IPS-18a (cell line): ENCODE results near the gene ANKS1A.
"Not testable (repeated sequence)": the region's sequence is repeated elsewhere in the genome, so short reads cannot be mapped to it uniquely, and the experiment has no call there.

Source experiments
- H3K27ac ChIP-seq: one replicate; pipeline ENCODE4 v1.5.1; 2013; ENCODE audit warnings: low read length
- H3K27me3 ChIP-seq: one replicate; pipeline ENCODE4 v1.6.1; 2013; ENCODE audit warnings: mild to moderate bottlenecking, low read length; ENCODE audit not compliant: control insufficient read depth, insufficient read depth
- H3K36me3 ChIP-seq: one replicate; pipeline ENCODE4 v1.6.1; 2013; ENCODE audit warnings: low read depth, low read length; ENCODE audit not compliant: control insufficient read depth
- H3K4me1 ChIP-seq: one replicate; pipeline ENCODE4 v1.6.1; 2013; ENCODE audit warnings: low read depth, low read length; ENCODE audit not compliant: control insufficient read depth
- H3K4me3 ChIP-seq: one replicate; pipeline ENCODE4 v1.5.1; 2013; ENCODE audit warnings: low read length
- H3K9ac ChIP-seq: one replicate; pipeline ENCODE4 v1.6.1; 2013; ENCODE audit warnings: mild to moderate bottlenecking, low read length, moderate library complexity
- H3K9me3 ChIP-seq: one replicate; pipeline ENCODE4 v1.6.1; 2013; ENCODE audit warnings: low read depth, low read length; ENCODE audit not compliant: control insufficient read depth

The ANKS1A gene, protein sequence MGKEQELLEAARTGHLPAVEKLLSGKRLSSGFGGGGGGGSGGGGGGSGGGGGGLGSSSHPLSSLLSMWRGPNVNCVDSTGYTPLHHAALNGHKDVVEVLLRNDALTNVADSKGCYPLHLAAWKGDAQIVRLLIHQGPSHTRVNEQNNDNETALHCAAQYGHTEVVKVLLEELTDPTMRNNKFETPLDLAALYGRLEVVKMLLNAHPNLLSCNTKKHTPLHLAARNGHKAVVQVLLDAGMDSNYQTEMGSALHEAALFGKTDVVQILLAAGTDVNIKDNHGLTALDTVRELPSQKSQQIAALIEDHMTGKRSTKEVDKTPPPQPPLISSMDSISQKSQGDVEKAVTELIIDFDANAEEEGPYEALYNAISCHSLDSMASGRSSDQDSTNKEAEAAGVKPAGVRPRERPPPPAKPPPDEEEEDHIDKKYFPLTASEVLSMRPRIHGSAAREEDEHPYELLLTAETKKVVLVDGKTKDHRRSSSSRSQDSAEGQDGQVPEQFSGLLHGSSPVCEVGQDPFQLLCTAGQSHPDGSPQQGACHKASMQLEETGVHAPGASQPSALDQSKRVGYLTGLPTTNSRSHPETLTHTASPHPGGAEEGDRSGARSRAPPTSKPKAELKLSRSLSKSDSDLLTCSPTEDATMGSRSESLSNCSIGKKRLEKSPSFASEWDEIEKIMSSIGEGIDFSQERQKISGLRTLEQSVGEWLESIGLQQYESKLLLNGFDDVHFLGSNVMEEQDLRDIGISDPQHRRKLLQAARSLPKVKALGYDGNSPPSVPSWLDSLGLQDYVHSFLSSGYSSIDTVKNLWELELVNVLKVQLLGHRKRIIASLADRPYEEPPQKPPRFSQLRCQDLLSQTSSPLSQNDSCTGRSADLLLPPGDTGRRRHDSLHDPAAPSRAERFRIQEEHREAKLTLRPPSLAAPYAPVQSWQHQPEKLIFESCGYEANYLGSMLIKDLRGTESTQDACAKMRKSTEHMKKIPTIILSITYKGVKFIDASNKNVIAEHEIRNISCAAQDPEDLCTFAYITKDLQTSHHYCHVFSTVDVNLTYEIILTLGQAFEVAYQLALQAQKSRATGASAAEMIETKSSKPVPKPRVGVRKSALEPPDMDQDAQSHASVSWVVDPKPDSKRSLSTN

DNA sequence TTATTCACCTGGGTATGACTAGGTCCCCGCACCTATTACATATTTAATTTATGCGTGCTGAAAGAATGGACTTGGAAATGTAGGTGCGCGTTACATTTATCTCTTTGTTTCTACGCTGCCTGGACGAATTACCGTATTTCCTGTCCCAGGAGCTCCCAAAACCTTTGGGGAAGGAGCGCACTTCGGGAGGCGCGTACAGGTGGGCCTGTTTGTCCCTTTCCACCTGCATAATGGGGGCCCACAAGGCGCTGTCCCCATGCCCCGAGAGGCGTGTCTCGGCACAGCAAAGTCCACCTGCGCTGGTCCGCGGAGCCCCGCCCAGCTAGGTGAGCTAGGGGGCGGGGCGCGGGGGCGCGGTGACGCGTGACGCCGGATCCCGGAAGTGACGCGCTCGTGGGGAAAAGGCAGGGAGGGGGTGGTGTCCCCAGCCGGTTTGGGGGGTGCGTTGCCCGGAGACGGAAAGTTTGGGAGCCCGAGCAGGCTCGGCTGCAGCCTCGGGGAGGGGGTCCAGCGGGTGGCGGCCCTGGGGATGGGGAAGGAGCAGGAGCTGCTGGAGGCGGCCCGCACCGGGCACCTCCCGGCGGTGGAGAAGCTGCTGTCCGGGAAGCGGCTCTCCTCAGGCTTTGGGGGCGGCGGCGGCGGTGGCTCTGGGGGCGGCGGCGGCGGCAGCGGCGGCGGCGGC lies at the start of gene ANKS1A:
TSS of gene ANKS1A (plus strand) at position 382 of the 682 bp plus-strand sequence. CDS start at position 530, 148 bp downstream.
- H3K36me3 ChIP-seq, result no peaks in the 10 kb centered on the region
- H3K4me3 ChIP-seq, result peak within 1 kb of the TSS; percentile 99
- no peaks in the 10 kb centered on the region for H3K27me3 ChIP-seq
- peak within 1 kb of the TSS; percentile 87 for H3K9ac ChIP-seq
- no peaks in the 10 kb centered on the region for H3K9me3 ChIP-seq
- H3K27ac ChIP-seq, result peak within 1 kb of the TSS; percentile 90
- peaks cover 4% of the 10 kb centered on the region for H3K4me1 ChIP-seq

DNA sequence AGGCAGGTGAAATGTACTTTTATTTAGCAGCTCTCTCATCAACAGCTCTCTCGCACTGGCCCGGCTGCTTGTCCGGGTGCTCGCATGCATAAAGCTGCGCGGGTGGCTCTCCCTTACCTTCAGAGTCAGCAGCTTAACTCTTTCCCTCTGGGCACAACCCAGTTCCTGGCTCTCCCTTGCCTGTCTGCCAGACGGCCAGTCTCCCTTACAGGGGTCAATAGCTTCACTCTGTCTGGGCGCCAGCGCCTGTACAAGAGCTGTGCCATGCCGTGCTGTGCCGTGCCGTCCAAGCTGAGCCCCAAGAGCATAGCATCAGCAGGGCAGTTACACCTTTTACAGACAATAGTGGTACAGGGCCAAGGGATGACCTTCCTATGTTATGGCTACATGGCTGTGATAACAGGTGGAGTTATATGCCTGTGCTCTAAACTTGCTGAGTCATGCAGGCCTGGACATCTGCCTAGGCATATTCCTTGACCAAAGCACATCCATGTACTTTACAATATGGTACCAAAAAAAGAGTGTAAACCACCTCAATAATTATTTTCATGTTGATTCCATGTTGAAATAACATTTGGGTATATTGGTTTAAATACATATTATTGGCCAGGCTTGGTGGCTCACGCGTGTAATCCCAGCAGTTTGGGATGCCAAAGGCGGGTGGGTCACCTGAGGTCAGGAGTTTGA lies 49.2 kb upstream of the ANKS1A start:
- H3K4me1 ChIP-seq, result no peaks in the 10 kb centered on the region

DNA sequence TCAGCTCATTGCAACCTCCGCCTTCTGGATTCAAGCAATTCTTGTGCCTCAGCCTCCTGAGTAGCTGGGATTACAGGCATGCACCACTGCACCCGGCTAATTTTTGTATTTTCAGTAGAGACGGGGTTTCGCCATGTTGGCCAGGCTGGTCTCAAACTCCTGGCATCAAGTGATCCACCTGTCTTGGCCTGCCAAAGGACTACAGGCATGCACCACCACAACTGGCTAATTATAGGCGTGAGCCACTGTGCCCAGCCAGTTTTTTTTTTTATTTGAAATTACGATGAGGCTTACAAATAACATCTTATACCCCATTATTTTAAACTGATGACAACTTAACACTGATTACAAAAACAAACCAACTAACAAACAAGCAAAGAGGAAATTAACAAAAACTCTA lies 40.0 kb upstream of the ANKS1A start:
- not testable (repeated sequence) for H3K4me3 ChIP-seq, H3K9ac ChIP-seq, H3K27ac ChIP-seq, H3K9me3 ChIP-seq, H3K4me1 ChIP-seq, H3K27me3 ChIP-seq, H3K36me3 ChIP-seq

More for the DNA sequence above, 49.2 kb upstream of the ANKS1A start:
- Histone ChIP-seq H3K4me3 (no peak overlapping the region), H3K9me3 (no peaks in the 10 kb centered on the region), H3K27ac (no peak overlapping the region), H3K27me3 (no peaks in the 10 kb centered on the region), H3K9ac (no peak overlapping the region), H3K36me3 (peaks cover 14% of the 10 kb centered on the region)

DNA sequence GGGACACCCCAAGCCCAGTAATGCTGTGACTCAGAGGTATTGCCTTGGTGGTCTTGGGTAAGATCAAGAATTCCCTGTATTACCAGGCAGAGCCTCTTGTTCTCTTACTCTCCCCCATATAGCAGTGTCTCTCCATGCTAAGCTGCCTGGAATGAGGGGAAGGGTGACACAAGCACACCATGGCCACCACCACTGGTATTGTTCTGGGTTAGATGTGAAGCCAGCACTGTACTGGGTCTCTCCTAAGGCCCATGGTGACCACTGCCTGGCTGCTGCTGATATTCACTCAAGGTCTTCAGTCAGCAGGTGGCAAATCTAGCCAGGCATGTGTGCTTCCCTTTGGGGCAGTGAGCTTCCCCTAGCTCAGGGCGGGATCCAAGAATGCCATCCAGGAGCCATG lies 37.7 kb upstream of the ANKS1A start:
- Histone ChIP-seq H3K36me3 (peaks cover 3% of the 10 kb centered on the region), H3K4me3 (no peak overlapping the region), H3K27ac (no peak overlapping the region), H3K9me3 (no peaks in the 10 kb centered on the region), H3K9ac (no peak overlapping the region), H3K27me3 (no peaks in the 10 kb centered on the region), H3K4me1 (no peaks in the 10 kb centered on the region)

DNA sequence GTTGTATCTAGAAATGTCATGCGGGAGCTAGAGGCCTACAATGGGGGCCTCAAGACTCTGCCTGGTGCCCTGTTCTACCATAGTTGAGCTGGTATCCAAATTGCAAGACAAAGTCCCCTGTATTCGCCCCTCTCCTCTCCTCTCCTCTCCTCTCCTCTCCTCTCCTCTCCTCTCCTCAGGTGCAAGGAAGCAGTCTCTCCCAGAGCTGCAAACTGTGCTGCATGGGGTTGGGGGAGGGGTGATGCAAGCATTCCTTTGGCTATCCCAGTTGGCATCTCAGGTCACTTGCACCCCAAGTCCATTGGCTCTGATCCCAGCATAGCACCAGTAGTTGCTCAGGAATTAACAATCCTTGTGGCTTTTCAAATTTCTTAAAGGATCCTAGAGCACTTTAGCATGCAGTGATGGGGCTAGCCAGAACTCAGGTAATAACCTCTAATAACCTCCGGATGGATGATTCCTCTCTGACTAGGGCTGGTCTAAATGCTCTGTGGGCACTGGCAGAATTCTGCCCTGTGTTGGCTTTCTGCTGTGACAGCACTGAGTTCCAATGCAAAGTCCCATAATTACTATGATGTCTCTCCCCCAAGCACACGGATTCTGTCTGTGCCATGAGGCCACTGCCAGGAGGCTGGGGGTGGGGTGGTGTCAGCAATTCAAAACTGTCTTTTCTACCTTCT lies 36.5 kb upstream of the ANKS1A start:
- Histone ChIP-seq H3K27ac (no peak overlapping the region), H3K4me1 (no peaks in the 10 kb centered on the region), H3K36me3 (peaks cover 15% of the 10 kb centered on the region), H3K4me3 (no peak overlapping the region), H3K9me3 (no peaks in the 10 kb centered on the region), H3K9ac (no peak overlapping the region), H3K27me3 (no peaks in the 10 kb centered on the region)

DNA sequence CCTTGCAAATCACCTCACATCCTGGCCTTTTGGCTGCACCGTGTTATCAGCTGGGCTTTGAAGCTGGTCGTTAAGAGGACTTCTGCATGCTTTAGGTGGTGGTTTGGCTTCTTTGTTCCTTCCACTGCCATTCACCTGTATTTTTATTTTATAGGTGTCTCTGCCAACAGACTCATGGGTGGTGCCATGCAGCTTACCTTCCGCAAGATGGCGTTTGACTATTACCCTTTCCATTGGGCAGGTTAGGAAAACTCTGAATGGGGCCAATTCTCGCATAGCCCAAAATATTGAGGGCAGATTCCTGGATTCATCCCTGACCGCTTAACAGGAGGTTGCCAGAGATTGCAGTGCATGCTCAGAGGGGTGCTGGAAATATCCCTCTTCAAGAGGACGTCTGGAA lies 33.6 kb upstream of the ANKS1A start:
- Histone ChIP-seq H3K9ac (no peak overlapping the region), H3K27me3 (no peaks in the 10 kb centered on the region), H3K9me3 (no peaks in the 10 kb centered on the region), H3K27ac (no peak overlapping the region), H3K4me3 (no peak overlapping the region), H3K36me3 (peaks cover 40% of the 10 kb centered on the region), H3K4me1 (no peaks in the 10 kb centered on the region)

DNA sequence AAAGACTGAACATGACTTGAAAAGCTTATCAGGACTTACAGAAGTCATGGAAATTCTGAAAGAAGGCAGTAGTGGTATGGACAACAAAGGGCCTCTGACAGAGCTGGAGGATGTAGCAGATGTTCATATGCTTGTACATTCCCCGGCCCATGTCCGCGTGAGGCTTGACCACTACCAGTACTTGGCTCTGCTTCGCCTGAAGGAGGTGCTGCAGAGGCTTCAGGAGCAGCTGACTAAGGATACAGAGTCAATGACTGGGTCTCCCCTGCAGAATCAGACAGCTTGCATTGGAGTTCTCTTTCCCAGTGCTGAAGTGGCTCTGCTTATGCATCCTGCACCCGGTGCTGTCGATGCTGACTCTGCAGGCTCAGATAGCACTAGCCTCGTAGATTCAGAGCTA lies 30.4 kb upstream of the ANKS1A start:
- Histone ChIP-seq H3K36me3 (peaks cover 48% of the 10 kb centered on the region), H3K9me3 (no peaks in the 10 kb centered on the region), H3K4me3 (no peak overlapping the region), H3K4me1 (no peaks in the 10 kb centered on the region), H3K27ac (no peak overlapping the region), H3K27me3 (no peaks in the 10 kb centered on the region), H3K9ac (no peak overlapping the region)

DNA sequence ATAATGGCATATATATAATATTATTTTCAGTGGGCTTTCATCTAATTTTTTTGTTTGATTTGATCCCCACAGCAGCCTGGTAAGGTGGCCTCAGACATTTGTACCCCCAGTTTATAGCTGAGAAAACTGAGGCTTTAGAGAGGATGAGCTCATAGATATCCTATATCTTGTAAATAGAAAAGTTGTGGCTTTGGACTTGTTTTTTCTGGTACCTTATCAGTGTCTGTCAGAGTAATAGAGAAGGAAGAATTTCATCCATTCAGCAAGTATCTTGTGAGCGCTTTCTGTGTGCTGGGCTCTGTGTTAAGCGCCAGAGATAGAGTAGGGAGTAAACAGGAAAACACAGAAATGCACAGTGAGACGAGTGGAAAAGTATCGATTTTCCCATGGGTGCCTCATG lies 29.1 kb upstream of the ANKS1A start:
- Histone ChIP-seq H3K9ac (no peak overlapping the region), H3K36me3 (peaks cover 53% of the 10 kb centered on the region), H3K27me3 (no peaks in the 10 kb centered on the region), H3K4me3 (no peak overlapping the region), H3K4me1 (no peaks in the 10 kb centered on the region), H3K27ac (no peak overlapping the region), H3K9me3 (no peaks in the 10 kb centered on the region)

DNA sequence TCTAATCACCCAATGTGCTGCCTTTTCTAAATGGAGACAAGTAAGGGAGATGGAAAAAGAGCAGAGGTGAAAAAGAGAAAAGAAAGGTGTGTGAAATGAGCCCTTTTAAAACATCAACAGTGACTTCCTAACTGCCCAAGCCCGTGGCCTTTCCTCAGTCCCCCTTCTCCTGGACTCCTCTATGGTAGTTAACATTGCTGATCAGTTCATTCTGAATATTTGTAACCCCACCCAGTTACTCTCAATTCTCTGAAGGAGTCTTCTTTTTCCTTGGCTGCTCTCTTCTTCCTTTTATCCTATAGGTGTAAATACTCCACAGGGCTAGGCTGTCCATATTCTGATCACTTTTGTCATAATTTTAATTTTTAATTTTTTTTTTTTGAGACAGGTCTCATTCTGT lies 28.3 kb upstream of the ANKS1A start:
- Histone ChIP-seq H3K9ac (no peak overlapping the region), H3K27me3 (no peaks in the 10 kb centered on the region), H3K4me1 (no peaks in the 10 kb centered on the region), H3K36me3 (peaks cover 61% of the 10 kb centered on the region), H3K4me3 (no peak overlapping the region), H3K27ac (no peak overlapping the region), H3K9me3 (no peaks in the 10 kb centered on the region)

DNA sequence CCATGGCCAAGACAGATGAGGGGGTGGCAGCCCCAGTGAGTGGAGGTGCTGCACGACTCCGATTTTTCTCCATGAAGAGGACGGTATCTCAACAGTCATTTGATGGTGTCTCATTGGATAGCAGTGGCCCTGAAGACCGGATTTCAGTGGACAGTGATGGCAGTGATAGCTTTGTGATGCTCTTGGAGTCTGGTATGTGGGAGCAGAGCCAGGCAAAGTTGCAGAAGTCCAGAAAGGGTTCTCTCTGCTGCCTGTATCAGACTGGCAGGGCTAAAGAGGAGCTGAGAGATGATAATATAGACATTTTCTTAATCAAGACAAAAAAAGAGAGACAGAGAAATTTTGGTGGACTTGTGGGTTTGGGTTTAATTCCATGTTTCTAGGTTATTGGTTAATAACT lies 25.0 kb upstream of the ANKS1A start:
- Histone ChIP-seq H3K9ac (no peak overlapping the region), H3K27ac (no peak overlapping the region), H3K4me3 (no peak overlapping the region), H3K4me1 (no peaks in the 10 kb centered on the region), H3K9me3 (no peaks in the 10 kb centered on the region), H3K36me3 (peaks cover 38% of the 10 kb centered on the region), H3K27me3 (no peaks in the 10 kb centered on the region)
